Epithelial cell of prostate (primary cell): ENCODE data around the gene FMN1.

ENCODE experiments used
- DNase-seq: peaks from one replicate; pipeline ENCODE4 v3.0.0-alpha.2; 2011; ENCODE audit warnings: low read depth, low spot score
- H3K27ac ChIP-seq: fragments of 450-650 bp; 2 replicates; pipeline ENCODE4 v1.5.1; 2017; ENCODE audit warnings: mild to moderate bottlenecking

The FMN1 gene

DNA sequence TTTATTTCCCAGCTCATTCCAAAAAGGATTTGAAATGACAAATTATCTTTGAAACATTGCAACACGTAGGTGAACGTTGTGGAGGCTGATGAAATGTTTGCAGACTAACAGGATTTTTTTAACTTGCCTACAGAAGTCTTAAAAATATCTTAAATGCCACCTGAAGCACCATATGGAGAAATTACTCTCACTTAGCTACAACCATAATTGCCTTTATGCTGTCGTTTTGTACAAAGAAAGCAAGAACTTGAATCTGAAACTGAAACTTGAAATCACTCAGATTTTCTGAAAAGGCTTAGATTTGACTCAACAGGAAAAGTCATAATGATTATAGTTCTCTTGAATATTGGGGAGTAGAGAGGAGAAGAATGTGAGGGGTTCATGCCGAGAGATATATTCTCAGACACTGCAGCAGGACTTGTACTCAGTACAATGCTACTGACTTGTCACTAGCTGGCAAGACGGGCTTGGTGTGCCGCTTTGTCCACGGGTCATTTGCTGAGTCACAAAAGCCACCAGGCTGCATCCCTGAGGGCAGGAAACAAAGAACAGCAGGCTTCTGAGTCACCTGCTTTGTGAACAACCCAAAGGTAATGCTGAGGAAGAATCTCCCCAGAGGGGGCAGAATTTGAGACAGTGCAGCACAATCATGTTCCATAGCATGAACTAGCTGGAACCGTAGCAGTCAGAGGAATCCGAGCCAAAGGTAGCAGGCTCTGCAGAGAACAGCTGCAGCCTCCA lies 7.1 kb upstream of the FMN1 start:
- H3K27ac ChIP-seq, result no peak overlapping the region
- DNase-seq, result peak; percentile 74

DNA sequence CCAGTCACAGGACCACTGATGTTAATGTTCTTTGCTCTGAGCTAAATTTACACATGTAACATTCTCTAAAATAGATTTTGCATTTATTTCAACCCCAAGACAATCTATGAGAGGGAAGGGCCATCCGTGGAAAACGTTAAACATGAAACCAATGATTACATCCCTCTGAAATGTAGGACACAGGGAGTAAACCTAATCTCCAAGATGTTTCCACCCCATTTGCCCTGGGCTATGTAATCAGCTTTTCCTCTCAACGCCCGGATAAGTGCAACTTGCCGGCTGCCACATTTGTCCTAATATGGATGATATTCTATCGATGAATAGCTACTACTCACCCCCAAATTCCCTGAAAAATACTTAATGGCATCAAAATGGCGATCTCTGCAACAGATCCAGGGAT lies 6.4 kb upstream of the FMN1 start:
- DNase-seq, result no peak
- no peak overlapping the region for H3K27ac ChIP-seq

DNA sequence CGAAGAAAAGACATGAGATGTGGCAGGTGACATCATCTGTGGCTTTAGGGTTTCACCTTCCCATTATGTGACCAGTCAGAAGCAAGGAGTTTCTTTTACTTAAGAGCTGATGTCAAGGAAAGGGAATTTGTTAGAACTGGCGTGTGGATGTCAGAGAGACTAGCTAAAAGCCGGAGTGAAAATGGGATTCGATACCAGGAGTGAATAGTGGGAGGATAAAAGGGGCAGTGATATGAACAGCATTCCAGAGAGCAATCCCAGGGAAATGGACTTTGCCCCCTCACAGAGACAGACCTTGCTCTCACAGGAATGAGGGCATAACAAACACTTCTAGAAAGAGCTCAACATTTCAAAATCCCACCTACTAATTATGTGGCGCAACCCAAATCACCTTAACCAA lies 5.9 kb upstream of the FMN1 start:
- no peak overlapping the region for H3K27ac ChIP-seq
- DNase-seq, result no peak

DNA sequence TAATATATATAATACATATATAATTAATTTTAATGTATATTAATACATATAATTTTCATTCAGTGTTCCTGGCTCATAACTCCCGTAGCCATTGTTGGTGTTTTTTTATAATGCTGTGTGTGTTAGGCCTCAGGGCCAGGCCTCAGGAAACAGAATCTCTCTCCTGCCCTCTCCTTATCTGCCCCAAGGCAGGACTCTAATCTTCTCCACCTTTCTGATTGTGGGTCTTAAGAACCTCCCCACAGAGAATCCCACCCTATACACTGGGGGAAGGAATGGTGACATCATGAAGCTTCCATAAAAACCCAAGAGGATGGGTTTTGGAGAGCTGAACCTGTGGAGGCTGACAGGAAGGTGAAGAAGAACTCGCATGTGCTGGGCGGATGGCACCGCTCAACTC lies 4.0 kb upstream of the FMN1 start:
- no peak overlapping the region for H3K27ac ChIP-seq
- no peak for DNase-seq

DNA sequence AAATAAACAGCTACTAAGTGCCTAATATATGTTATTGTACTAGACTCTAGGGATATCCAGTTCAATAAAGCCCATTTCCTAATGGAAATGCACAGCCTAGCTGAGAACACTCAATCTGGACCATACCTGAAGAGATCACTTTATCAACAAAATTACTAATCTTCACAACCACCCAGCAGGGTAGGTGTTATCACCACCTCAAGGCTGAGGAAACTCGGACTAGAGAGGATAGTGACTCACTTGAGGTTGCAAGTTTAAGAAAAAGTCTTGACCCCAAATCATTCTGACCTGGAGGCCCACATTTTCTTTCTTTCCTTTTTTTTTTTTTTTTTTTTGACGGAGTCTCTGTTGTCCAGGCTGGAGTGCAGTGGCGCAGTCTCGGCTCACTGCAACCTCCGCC lies 3.1 kb upstream of the FMN1 start:
- no peak for DNase-seq
- no peak overlapping the region for H3K27ac ChIP-seq

DNA sequence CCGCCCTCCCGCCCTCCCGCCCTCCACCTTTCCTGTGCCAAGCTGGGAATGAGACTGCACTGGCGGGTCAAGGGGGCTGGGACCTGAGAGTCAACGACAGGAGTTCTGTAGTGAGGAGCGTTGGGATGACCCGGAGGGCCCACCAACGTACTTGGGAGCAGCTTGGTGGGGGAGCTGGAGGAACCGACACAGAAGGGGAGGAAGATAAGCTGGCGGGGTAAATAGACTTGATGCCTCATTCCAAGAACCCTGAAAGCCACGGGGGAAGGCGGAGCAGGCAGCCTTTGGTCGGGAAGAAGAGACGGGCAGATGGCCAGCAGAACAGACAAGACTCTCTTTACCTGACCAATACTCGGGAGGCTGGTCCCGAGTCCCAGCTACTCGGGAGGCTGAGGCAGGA lies 277 bp downstream of the FMN1 start:
- no peak for DNase-seq
- H3K27ac ChIP-seq, result no peak overlapping the region

DNA sequence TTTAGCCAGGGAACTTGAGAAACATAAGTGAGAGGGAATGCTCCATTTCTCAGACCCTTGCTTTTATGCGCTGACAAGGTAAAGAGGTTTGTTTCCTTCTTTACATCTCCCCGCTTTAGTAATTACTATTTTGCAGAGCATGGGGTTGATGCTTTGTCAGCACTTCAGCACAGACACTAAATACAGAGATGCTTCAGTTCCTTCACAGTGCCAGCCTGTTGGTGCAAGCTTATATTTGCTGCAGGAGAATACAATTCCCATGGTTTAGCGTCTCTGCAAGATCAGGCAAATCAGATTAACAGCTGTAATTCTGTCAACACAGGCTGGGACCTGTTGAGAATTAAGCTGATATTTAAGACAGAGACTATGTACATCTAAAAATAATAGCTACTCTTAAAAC lies 2.9 kb downstream of the FMN1 start:
- no peak overlapping the region for H3K27ac ChIP-seq
- DNase-seq, result no peak

DNA sequence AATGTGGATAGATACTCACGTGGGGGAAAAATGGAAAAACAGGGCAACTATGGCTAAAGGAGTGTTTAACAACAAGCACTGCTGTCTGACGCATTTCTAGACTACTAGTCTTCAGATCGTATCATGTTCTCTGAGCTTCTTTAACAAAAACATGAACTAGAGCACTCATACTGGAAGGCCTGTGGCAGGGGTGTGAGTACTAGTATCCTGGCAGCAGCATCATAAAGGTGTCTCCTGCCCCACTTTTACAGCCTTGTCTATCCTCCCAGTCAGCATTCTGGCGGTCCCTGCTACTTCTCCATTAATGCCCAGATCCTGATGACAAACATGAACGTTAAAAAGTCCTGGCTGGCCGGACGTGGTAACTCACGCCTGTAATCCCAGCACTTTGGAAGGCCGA lies 4.0 kb downstream of the FMN1 start:
- H3K27ac ChIP-seq, result no peak overlapping the region
- DNase-seq, result no peak

DNA sequence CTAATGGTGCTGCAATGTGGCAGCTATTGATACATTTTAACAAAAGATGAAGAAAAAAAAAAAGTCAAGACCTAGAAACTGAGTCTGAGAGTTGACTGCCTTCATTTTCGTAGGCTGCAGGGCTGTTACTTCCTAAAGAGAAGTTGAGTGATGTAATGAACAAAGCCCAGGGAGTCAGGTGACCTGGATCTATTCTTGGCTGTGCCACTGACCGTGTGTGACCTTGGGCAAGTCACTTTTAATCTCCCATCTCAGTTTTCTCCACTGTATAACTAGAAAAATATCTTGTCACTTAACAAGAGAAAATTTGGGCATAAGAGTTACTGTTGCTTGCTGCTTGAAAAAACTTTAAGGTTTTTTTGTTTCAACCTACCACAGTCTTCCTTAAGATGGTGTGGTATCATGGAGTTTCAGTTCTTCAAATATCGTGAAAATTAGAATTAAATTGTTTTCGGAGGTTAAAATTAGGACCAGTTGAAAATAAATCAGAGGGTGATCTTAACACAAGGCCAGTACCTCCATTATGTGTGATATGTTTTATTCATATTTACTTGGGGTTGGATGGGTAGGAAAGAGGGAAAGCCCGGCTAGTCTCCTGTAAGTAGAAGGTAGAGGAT lies 5.8 kb downstream of the FMN1 start:
- H3K27ac ChIP-seq, result no peak overlapping the region

DNA sequence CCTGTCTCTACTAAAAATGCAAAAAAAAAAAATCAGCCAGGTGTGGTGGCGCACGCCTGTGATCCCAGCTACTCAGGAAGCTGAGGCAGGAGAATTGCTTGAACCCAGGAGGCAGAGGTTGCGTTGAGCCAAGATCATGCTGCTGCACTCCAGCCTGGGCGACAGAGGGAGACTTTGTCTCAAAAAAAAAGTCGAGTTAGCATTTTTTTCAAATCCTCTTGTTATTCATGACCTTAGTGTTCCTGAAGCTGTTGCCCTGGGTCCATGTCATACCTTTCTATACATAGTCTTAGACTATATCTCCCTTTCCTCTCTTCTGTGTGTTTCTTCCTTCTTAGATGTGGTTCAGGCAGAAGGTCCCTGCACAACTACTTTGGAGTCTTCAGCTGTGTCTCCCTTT lies 6.4 kb downstream of the FMN1 start:
- no peak for DNase-seq
- H3K27ac ChIP-seq, result no peak overlapping the region

More for the DNA sequence above, 5.8 kb downstream of the FMN1 start:
- no peak for DNase-seq

DNA sequence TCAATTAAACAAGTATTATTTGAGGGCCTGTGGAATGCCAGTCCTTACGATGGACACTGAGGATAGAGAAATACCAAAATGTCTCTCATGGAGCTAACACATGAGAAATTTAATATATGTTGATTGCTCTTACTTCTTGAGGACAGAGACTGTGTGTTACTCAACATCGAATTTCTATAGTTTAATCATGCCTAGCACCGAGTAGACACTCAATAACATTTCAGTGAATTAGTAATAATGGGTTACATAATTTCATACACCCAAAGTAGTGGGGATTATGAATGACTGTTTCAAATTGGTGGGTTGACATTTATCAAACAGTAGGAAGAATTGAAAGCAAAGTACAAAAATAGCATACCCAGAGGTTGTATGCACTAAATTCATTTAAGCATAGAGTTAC lies 11.2 kb downstream of the FMN1 start:
- no peak for DNase-seq
- no peak overlapping the region for H3K27ac ChIP-seq

DNA sequence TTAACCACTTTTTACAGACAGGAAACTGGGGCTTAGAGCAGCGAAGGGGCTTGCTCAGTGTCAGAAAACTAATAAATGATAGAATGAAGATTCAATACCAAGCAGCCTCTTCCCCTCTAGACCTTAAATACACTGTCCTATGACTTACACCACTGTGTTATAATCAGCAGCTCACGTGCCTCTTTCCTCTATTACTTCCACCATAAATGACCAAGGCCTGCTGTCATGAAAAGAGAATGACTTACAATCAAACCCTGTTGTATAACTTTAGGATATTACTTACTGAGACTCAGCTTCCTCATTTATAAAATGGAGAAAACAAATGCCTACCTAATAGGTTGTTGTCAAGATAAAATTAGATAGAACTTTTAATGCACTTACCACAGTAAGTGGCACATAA lies 11.6 kb downstream of the FMN1 start:
- DNase-seq, result no peak

DNA sequence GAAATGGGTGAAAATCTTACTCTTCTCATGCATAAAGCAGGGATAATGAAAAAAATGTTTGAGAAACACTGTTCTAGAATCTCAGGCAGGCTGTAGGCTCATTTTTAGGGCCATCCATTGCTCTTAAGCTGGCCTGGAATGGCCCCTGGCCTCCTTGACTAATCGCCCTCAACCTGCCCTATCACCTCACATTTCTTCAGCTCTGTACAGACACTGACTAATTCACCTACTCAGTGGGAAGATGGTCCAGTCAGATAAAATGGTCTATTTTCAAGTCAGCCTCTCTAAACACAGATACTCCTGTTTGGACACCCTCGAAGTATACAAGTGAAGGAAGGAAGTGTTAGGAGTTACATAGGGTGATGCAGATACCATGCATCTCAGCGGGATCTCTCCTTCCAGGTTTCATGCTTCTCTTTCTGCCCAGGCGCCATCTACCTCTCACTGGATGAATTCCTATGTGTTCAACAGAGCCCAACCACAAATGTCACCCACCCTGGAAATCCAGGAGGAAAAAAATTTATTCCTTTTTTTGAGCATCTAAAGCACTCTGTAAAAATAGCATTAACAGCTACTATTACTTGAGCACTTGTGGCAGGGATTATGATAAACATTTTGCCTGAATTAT lies 12.1 kb downstream of the FMN1 start:
- DNase-seq, result no peak
- H3K27ac ChIP-seq, result no peak overlapping the region

More for the DNA sequence above, 11.6 kb downstream of the FMN1 start:
- H3K27ac ChIP-seq, result no peak overlapping the region

DNA sequence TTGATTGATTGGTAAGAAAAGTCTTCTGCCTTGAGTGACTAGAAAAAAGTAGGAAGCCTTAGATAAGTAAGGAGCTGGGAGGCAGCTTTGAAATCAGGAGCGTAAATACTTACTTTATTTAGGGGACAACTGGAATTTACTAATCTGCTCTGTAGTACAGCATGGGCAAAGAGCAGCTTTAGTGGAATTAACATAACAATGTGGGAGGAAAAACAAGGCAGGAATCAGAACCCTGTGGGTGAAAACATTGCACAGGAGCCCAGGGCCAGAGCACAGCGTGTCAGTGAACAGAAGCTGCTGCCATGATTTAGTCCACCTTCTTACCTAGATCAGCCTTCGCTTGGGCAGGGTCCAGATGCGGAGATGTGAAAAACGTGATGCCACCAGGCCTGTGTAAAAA lies 14.6 kb downstream of the FMN1 start:
- no peak overlapping the region for H3K27ac ChIP-seq
- DNase-seq, result no peak

DNA sequence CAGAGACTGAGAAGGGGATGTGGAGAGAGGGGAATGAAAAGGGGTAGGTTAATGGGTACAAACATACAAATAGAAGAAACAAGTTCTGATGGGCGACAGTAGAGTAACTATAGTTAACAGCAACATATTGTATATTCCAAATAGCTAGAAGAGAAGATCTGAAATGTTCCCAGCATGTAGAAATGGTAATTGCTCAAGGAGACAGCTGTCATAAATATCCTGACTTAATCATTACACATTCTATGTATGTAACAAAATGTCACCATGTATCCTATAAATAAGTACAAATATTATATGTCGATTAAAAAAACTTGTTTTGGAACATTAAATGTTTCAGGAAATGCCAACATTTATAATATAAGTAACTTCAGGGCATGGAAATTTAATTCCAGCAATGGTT lies 23.3 kb downstream of the FMN1 start:
- no peak overlapping the region for H3K27ac ChIP-seq
- DNase-seq, result no peak

DNA sequence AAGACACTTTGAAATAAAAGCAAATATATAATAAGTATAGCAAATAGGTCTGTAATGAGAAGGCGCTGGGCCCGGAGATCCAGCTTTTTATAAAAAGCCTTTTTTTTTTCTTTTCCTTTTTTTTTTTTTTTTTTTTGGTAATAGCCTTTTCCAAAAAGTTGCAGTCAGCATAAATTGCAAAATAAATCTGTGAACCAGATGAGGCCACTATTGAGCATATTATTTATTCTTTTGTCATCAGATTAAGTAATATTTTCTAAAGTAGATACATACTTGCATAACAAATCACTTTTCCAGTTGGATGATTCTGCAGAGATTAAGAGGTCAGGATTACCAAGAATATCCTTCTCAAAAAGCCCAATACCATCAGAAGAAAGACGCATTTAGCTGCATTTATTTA lies 24.9 kb downstream of the FMN1 start:
- H3K27ac ChIP-seq, result no peak overlapping the region
- DNase-seq, result no peak

DNA sequence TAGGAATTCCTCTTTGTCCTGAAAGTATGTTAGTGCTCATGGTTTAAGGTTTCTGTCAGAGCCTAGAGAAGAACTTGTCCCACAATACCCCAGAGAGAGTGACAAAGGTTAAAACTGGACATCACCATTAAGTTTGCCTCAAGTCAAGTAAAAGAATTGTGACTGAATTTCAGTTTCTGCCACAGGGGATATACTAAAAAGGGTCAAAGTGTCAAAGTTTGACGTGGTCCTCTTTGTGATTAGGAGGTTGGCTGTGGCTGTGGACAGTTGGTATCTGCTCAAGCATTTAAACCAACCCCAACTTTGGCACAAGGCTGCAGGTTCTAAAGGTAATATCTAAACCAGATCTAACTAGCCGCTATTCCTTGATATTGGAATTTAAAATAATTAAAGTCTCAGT lies 26.1 kb downstream of the FMN1 start:
- no peak for DNase-seq

DNA sequence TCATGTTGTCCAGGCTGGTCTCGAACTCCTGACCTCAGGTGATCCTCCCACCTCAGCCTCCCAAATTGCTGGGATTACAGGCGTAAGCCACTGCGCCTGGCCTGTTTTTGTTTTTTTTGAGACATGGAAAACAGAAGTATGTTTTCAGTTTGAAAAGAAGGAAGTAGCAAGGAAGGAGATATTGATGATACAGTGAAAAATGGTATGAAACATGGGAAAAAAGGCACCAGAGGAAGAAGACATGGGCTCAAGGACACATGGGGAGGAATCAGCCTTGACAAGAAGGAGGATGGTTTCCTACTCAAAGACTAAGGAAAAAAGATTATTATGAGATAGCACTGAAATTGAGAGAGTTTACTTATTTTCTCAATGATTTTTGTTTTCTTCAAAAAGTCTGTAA lies 30.7 kb downstream of the FMN1 start:
- DNase-seq, result no peak
- no peak overlapping the region for H3K27ac ChIP-seq

More for the DNA sequence above, 26.1 kb downstream of the FMN1 start:
- no peak overlapping the region for H3K27ac ChIP-seq

DNA sequence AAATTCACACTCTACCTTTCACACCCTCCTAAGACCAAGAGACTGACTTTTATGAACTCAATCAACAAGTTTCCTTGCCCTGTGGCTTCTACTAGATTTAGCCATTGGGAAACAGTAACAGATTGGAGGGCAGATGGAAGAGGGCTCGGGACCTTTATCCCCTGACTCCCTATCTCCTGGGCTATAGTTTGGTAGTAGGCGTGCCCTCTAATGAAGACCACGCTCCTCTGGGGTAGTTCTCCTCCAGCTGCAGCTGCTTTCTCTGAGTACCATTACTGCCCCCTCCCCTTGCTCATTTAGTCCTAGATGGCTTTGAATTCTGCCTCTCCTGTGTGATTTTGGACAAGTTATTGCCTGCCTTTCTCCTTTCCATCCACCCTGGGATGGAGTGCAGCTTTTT lies 33.3 kb downstream of the FMN1 start:
- no peak overlapping the region for H3K27ac ChIP-seq
- no peak for DNase-seq

DNA sequence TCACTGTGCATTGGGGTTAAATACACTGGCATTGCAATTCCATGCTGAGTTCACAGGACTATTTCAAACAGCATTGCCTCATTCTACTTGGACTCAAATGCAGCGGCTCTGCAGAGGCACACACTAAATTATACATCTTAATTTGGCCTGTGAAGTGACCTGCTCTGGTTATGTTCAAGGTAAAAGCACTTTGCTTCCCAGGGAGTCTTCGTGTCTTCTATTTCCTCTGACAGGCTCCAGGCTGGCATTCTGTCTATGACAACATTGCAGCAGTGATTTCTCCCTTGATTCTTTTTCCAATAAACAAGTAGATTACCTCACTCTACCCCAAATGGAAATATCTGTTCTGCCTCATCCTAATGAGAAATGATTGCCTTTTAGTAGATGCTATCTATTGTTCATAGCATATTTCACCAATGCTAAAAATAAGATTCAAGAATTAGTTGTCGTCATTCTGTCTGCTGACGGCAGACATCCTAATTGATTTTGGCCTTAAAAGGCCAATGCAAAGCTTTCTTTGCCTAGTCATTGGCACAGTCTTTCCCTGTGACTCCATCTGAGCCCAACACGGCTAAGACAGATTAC lies 33.8 kb downstream of the FMN1 start:
- H3K27ac ChIP-seq, result no peak overlapping the region
- no peak for DNase-seq

DNA sequence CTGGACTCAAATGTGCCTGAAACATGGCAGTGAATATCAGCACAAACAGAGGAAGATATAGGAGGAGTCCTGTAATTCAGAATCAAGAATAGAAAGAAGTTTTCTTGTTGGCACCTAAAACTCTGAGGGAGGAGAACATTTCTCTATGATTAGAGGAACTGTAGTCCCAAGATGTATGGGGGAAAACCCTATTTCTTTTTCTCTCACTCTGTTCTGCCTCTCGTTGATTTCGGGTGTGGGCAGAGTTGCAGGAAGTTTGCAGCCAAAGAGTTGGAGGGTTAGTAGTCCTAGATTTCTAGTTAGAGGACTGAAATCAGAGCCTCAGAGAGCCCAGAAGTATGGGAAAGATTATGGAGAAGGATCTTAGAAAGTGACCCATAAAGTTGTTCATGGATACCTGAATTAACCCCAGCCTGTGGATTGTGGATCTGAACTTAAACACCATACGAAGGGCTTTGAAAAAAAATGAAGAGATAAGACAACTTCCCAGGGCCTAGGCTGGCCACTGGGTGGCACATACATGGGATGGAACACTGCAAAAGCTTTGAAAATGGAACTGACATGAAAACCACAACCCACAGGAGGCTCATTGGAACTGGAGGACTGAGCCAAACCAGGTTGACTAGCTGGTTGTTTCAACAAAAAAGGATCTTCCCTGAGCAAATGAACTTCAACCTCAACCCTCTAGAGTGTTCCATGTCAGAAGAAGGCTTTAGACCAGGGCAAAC lies 34.6 kb downstream of the FMN1 start:
- DNase-seq, result no peak
- H3K27ac ChIP-seq, result no peak overlapping the region
